GM18951 (cell line): ENCODE data around the gene BAHCC1.

Source experiments
- POLR2A ChIP-seq: IDR thresholded peaks from 4 replicates; pipeline ENCODE4 v1.6.1; 2011; ENCODE audit warnings: mild to moderate bottlenecking; ENCODE audit not compliant: insufficient read length, insufficient read depth; ENCODE audit errors: extremely low read depth
- in situ Hi-C: fragments of 300-500 bp; cut with MboI; formaldehyde crosslinking; loops from one replicate; pipeline ENCODE4 v1.12.0; 2022; ENCODE audit warnings: low sequenced_read_pairs, mixed read lengths, inconsistent platforms; ENCODE audit not compliant: unreplicated experiment

The BAHCC1 gene

GRCh38 chr17:81511804-81512561 is 116.7 kb downstream of the BAHCC1 start:
- in situ Hi-C loops, result no loop called here
- no peak for TF ChIP-seq POLR2A

- TF ChIP-seq POLR2A, result peak; percentile 100
- in situ Hi-C loops, result no loop called here
These were observed 117.5 kb downstream of the BAHCC1 start, which contains the start of gene ACTG1 for GRCh38 chr17:81512562-81513371. ACTG1 (minus strand) TSS chr17:81512799; CDS start chr17:81512354, 445 bp downstream.

- TF ChIP-seq POLR2A, result peak; percentile 32
- in situ Hi-C loops, result no loop called here
These were observed 118.1 kb downstream of the BAHCC1 start for GRCh38 chr17:81513372-81513752.

- in situ Hi-C loops, result no loop called here
- no peak for TF ChIP-seq POLR2A
These were observed 118.7 kb downstream of the BAHCC1 start for GRCh38 chr17:81513753-81514488.

DNA sequence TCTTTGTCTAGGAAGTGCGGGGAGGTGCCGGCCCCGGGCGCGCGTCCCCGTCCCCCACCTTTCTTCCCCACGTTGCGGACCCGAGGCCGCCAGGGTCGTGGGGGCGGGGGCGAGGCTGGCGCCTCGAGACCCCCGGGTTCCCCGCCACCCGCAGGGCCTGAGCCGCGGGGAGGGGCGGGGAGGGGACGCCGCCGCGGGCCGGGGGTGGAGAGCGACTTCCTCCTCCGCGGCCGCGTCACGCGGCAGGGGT is 119.2 kb downstream of the BAHCC1 start:
- in situ Hi-C loops, result no loop called here

DNA sequence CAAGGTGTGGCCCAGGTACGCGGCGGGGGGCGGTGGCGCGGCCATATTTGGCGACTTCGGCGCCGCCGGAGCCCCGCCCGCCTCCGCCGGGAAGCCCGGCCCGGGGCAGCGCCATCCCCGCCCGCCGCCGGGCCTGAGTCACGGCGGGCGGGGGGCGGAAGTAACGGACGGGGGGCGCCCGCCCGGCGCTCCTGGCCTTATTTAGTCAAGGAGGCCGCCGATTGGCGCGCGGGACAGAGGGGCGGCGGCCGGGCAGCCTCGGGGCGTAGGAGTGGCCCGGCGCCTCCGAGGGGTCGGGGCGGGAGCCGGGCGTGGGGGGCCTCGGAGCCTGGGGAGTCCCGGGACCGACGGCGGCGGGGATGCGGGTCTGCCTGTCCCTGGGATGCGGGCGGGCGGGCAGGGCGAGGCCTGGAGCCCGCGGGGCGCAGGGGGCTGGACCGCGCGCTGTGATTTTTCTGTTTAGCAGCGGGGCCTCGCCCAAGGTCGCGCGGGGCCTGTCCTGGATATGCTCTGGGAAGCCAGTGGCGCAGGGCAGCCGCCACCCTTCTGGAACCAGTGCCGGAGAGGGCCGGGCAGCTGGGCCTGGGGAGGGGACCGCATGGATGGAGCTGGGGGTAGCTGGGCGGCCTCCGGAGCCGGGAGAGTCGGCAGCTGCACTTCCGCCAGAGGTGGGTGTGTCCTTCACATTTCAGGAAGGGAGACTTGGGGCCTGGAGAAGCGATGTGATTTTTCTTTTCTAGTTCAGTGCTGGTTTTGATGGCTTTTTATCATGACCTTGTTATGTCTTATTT is 119.7 kb downstream of the BAHCC1 start:
- peak; percentile 63 for TF ChIP-seq POLR2A
- in situ Hi-C loops, result no loop called here

More for the DNA sequence above, 119.2 kb downstream of the BAHCC1 start:
- no peak for TF ChIP-seq POLR2A

DNA sequence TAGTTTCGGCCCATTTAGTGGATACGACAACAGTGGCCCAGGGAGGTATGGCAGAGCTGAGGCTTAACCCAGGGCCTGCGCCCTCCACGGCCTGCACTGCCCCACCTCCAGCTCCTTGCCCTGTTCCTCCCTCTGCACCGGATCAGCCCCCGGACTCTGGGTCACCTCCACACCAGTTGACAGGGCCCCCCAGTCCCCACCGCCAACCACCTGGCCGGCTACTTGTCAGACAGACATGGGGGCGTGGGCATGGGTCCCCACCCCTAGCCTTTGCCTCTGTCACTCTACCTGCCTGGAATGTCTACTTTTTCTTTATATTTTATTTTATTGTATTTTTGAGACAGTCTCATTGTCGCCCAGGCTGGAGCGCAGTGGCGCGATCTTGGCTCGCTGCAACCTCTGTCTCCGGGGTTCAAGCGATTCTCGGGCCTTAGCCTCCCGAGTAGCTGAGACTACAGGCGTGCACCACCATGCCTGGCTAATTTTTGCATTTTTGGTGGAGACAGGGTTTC is 120.3 kb downstream of the BAHCC1 start:
- no peak for TF ChIP-seq POLR2A
- in situ Hi-C loops, result no loop called here
